DOHH2 (cell line): ENCODE results near the gene CBFA2T3.

Source experiments
- CTCF ChIP-seq: fragments of 200-600 bp; sonication (generic); IDR thresholded peaks from one replicate; pipeline ENCODE4 v1.5.1; 2014; ENCODE audit warnings: antibody characterized with exemption, mild to moderate bottlenecking, low read depth, low read length; ENCODE audit not compliant: poor library complexity, severe bottlenecking
- EZH2phosphoT487 ChIP-seq: fragments of 200-600 bp; sonication (generic); IDR thresholded peaks from 2 replicates; pipeline ENCODE4 v1.6.1; 2017; ENCODE audit warnings: borderline replicate concordance, mild to moderate bottlenecking, antibody characterized with exemption, low read length, moderate library complexity, mixed read lengths

GRCh38 chr16:88842806-88843205 is 134.2 kb downstream of the CBFA2T3 start:
- no peak for TF ChIP-seq CTCF
- TF ChIP-seq EZH2phosphoT487 = no peak
